HepG2 (cell line): Measurements from ENCODE around the gene CTNNBL1. TPM values are rescaled to one million over a fixed set of nuclear protein-coding genes. Genes with fewer than 3 reads are reported as not detected.

Source experiments
- ATAC-seq: fragments of 200-7000 bp; cut with Tn5 transposase; 3 replicates; pipeline ENCODE4 v1.9.1; 2020; ENCODE audit warnings: mild to moderate bottlenecking, moderate library complexity
- BruUV-seq: library from RNA; stranded (reverse); fragments of 400-500 nt; replicated peaks from 2 replicates; lab custom pipeline; 2021; lab: Mats Ljungman, UMichigan
- CTCF ChIA-PET: fragments of 300-600 bp; formaldehyde crosslinking; extraction: SDS; loops from one replicate; lab custom pipeline; 2021; ENCODE audit warnings: low total read pairs, inconsistent platforms, low intra/inter-chr PET ratio; lab: Yijun Ruan, JAX
- POLR2A ChIA-PET: fragments of 350-600 bp; sonication (Branson Sonifier 250); formaldehyde crosslinking; loops from one replicate; lab custom pipeline; 2020; ENCODE audit warnings: antibody characterized with exemption, inconsistent platforms; lab: Yijun Ruan, JAX
- DNase-seq: peaks from one replicate; pipeline ENCODE4 v3.0.0-alpha.2; 2015; ENCODE audit warnings: low spot score
- FAIRE-seq: peaks from 3 replicates; lab custom pipeline; 2011; peaks lifted over from hg19 to GRCh38; lab: Jason Lieb, UNC
- H2AFZ ChIP-seq: one replicate; pipeline ENCODE4 v1.6.1; 2011; ENCODE audit warnings: low read length, inconsistent platforms
- H3K27ac ChIP-seq: fragments of 300-600 bp; 3 replicates; pipeline ENCODE4 v1.8.0; 2011; ENCODE audit warnings: mixed run types, mild to moderate bottlenecking, mixed read lengths, low read length, inconsistent platforms; ENCODE audit not compliant: insufficient read depth; ENCODE audit errors: extremely low read length
- H3K27me3 ChIP-seq, 2 experiments: fragments of 200-600 bp in 1 of 2; 2 replicates in 1 of 2; 3 replicates in 1 of 2; pipeline versions ENCODE4 v1.6.0 to v1.8.0; 2011; ENCODE audit warnings: low read length in 2 of 2, mild to moderate bottlenecking in 2 of 2, moderate library complexity in 2 of 2, inconsistent platforms in 1 of 2; ENCODE audit not compliant: insufficient read depth in 2 of 2, control insufficient read depth in 1 of 2
- H3K36me3 ChIP-seq, 2 experiments: fragments of 200-600 bp in 1 of 2; replicated peaks in 1 of 2; 2 replicates in 1 of 2; 3 replicates in 1 of 2; pipeline versions ENCODE4 v1.5.1 to v1.8.0; 2011; ENCODE audit warnings: low read length in 2 of 2, inconsistent platforms in 1 of 2; ENCODE audit not compliant: insufficient read depth in 2 of 2, control insufficient read depth in 1 of 2
- H3K4me1 ChIP-seq: 2 replicates; pipeline ENCODE4 v1.5.1; 2012; ENCODE audit warnings: low read length, inconsistent platforms; ENCODE audit not compliant: insufficient read depth
- H3K4me2 ChIP-seq: 2 replicates; pipeline ENCODE4 v1.6.0; 2011; ENCODE audit warnings: low read depth, low read length, inconsistent platforms
- H3K4me3 ChIP-seq, 3 experiments: fragments of 200-600 bp in 1 of 3; sonication (generic), shearing (Covaris generic) in 1 of 3; replicated peaks in 1 of 3; 2 replicates each; pipeline ENCODE4 v1.5.1; 2011 to 2016; ENCODE audit warnings: low read length in 3 of 3, inconsistent platforms in 2 of 3, low read depth in 2 of 3, mild to moderate bottlenecking in 2 of 3, control low read depth in 1 of 3, mixed read lengths in 1 of 3; ENCODE audit not compliant: insufficient read depth in 1 of 3
- H3K79me2 ChIP-seq: one replicate; pipeline ENCODE4 v1.6.1; 2011; ENCODE audit warnings: low read length, inconsistent platforms; ENCODE audit not compliant: insufficient read depth
- H3K9ac ChIP-seq: 2 replicates; pipeline ENCODE4 v1.6.0; 2011; ENCODE audit warnings: mild to moderate bottlenecking, low read depth, low read length, inconsistent platforms; ENCODE audit not compliant: insufficient read depth
- H3K9me3 ChIP-seq: 2 replicates; pipeline ENCODE4 v1.5.1; 2012; ENCODE audit warnings: mild to moderate bottlenecking, low read length
- H4K20me1 ChIP-seq: 2 replicates; pipeline ENCODE4 v1.6.0; 2011; ENCODE audit warnings: inconsistent platforms, mild to moderate bottlenecking, low read length, moderate library complexity; ENCODE audit not compliant: insufficient read depth
- ATF2 ChIP-seq: sonication (generic); formaldehyde crosslinking; IDR thresholded peaks from 2 replicates; pipeline ENCODE4 v1.4.0; 2020; ENCODE audit warnings: missing genetic modification reagents
- CBX5 ChIP-seq: sonication (generic); formaldehyde crosslinking; IDR thresholded peaks from 2 replicates; pipeline ENCODE4 v1.4.0; 2020; ENCODE audit warnings: missing genetic modification reagents, borderline replicate concordance
- FOXP4 ChIP-seq: sonication (generic); formaldehyde crosslinking; IDR thresholded peaks from 2 replicates; pipeline ENCODE4 v1.4.0; 2020; ENCODE audit warnings: missing genetic modification reagents
- HNF4G ChIP-seq, 2 experiments: sonication (generic) in 1 of 2; formaldehyde crosslinking in 1 of 2; IDR thresholded peaks; 2 replicates each; pipeline versions ENCODE4 v1.4.0 to v1.6.1; 2011 to 2020; ENCODE audit warnings: borderline replicate concordance in 2 of 2, low read depth in 2 of 2, mild to moderate bottlenecking in 2 of 2, low read length in 1 of 2, missing genetic modification reagents in 1 of 2, moderate library complexity in 1 of 2
- HNRNPUL1 ChIP-seq: fragments of 200-400 bp; formaldehyde crosslinking; IDR thresholded peaks from 2 replicates; pipeline ENCODE4 v1.6.1; 2017; ENCODE audit warnings: low read depth, mild to moderate bottlenecking, low read length, moderate library complexity
- ISL2 ChIP-seq: sonication (generic); formaldehyde crosslinking; IDR thresholded peaks from 2 replicates; pipeline ENCODE4 v1.5.0; 2020; ENCODE audit warnings: missing genetic modification reagents
- NFE2L1 ChIP-seq: sonication (generic); formaldehyde crosslinking; IDR thresholded peaks from 2 replicates; pipeline ENCODE4 v1.4.0; 2020; ENCODE audit warnings: missing genetic modification reagents, mild to moderate bottlenecking, borderline replicate concordance
- PAF1 ChIP-seq: IDR thresholded peaks from 2 replicates; pipeline ENCODE4 v1.6.1; 2016; ENCODE audit warnings: missing genetic modification reagents, missing compliant biosample characterization
- THAP7 ChIP-seq: sonication (generic); formaldehyde crosslinking; IDR thresholded peaks from 2 replicates; pipeline ENCODE4 v1.8.1; 2023; ENCODE audit warnings: mild to moderate bottlenecking, missing genetic modification reagents
- THRA ChIP-seq: sonication (generic); formaldehyde crosslinking; IDR thresholded peaks from 2 replicates; pipeline ENCODE4 v1.4.0; 2020; ENCODE audit warnings: missing genetic modification reagents, borderline replicate concordance
- ZBTB44 ChIP-seq: sonication (generic); formaldehyde crosslinking; IDR thresholded peaks from 2 replicates; pipeline ENCODE4 v1.4.0; 2020; ENCODE audit warnings: missing genetic modification reagents
- ZMYM3 ChIP-seq: sonication (generic); formaldehyde crosslinking; IDR thresholded peaks from 2 replicates; pipeline ENCODE4 v1.5.1; 2020; ENCODE audit warnings: mild to moderate bottlenecking, missing genetic modification reagents
- ZNF256 ChIP-seq: sonication (generic); formaldehyde crosslinking; conservative IDR thresholded peaks from 2 replicates; pipeline ENCODE4 v1.4.0; 2020; ENCODE audit warnings: missing genetic modification reagents
- ZNF629 ChIP-seq: sonication (generic); formaldehyde crosslinking; conservative IDR thresholded peaks from 2 replicates; pipeline ENCODE4 v1.5.0; 2020; ENCODE audit warnings: missing genetic modification reagents
- ZSCAN20 ChIP-seq: sonication (generic); formaldehyde crosslinking; IDR thresholded peaks from 2 replicates; pipeline ENCODE4 v1.4.0; 2020; ENCODE audit warnings: missing genetic modification reagents, mild to moderate bottlenecking, borderline replicate concordance
- WGBS: methylation state at CpG from one replicate; pipeline ENCODE4 v1.1.6; 2017; ENCODE audit warnings: low lambda C conversion rate; 5-methylcytosine and 5-hydroxymethylcytosine counted together
- in situ Hi-C: cut with HindIII; loops from 2 replicates; pipeline ENCODE4 v1.10.0; 2017; ENCODE audit warnings: low pct_unique_long_range_greater_than_20kb; ENCODE audit not compliant: extremely low pct_ligation_motif_present
- intact Hi-C: fragments of 100-400 bp; cut with micrococcal nuclease; formaldehyde crosslinking; loops from one replicate; pipeline ENCODE4 v1.10.0; 2022; ENCODE audit not compliant: unreplicated experiment
- polyA plus RNA-seq, 8 experiments: library from polyadenylated mRNA; depleted of rRNA in 3 of 8; stranded (reverse) in 7 of 8; unstranded in 1 of 8; fragments of >200 nt; fragmentation: Illumina TruSeq in 4 of 8; extraction: Trizol in 4 of 8; gene quantifications; 2 replicates each; pipeline versions ENCODE4 v1.2.1 to v1.2.3, GENCODE V29; 2011 to 2016; ENCODE audit warnings: low read depth in 4 of 8, missing spikeins in 1 of 8, mixed read lengths in 1 of 8; ENCODE audit not compliant: insufficient read depth in 1 of 8
- total RNA-seq, 5 experiments: library from RNA; depleted of rRNA; stranded (reverse); fragments of >200 nt; fragmentation: Illumina TruSeq; extraction: Trizol; gene quantifications; 2 replicates each; pipeline ENCODE4 v1.2.3, GENCODE V29; 2016; ENCODE audit warnings: low read depth in 1 of 5

CTNNBL1 gene
- total and polyA plus RNA-seq, 2 of the 13 experiments (the other 11 are each of a cell fraction or from before 2014, with no cell fraction given): 49.3 to 94.6 TPM

GRCh38 chr20:37890108-37890507 lies 196.3 kb downstream of the CTNNBL1 start (continued):
- TF ChIP-seq THRA (CRISPR knock-in tag) (no peak), NFE2L1 (CRISPR knock-in tag) (0 out of 2 replicates have a peak, but pooled peaks have one; percentile 26), HNF4G (IDR thresholded peaks at IDR 0.05; ENCODE audit: borderline replicate concordance, low read depth, low read length) (no peak), HNF4G (CRISPR knock-in tag; IDR thresholded peaks at IDR 0.05; ENCODE audit: borderline replicate concordance, low read depth) (no peak), ZMYM3 (CRISPR knock-in tag) (0 out of 2 replicates have a peak, but pooled peaks have one; percentile 34), ZNF629 (CRISPR knock-in tag) (peak; percentile 91), PAF1 (CRISPR knock-in tag) (no peak), ATF2 (CRISPR knock-in tag) (no peak), ISL2 (CRISPR knock-in tag) (no peak)

- POLR2A ChIA-PET: no interaction called here
- no peaks in the 10 kb centered on the region for H4K20me1 ChIP-seq
- no peaks in the 10 kb centered on the region for H3K79me2 ChIP-seq
- in situ Hi-C loops: loop anchor here (10.0 kb wide), 1 partner anchor 236 kb away; no protein-coding TSS in a partner anchor
- H3K4me3 ChIP-seq: no peak overlapping the region
- no peak overlapping the region for H3K27ac ChIP-seq
- ATAC-seq (no peak), DNase-seq (no peak)
- no TSS peak for BruUV-seq
- no peak overlapping the region for H2AFZ ChIP-seq
- TF ChIP-seq FOXP4 (CRISPR knock-in tag): no peak
- TF ChIP-seq ZNF256 (CRISPR knock-in tag): no peak
- TF ChIP-seq ZSCAN20: no peak
- no peak for TF ChIP-seq CBX5 (CRISPR knock-in tag)
- TF ChIP-seq HNRNPUL1: no peak
- no peak for TF ChIP-seq THAP7 (CRISPR knock-in tag)
- no peak for TF ChIP-seq ZBTB44
- TF ChIP-seq, all 625 proteins: peak for 0
- Histone ChIP-seq H3K4me1 (peaks cover 19% of the 10 kb centered on the region), H3K4me2 (no peak overlapping the region), H3K36me3 (no peaks in the 10 kb centered on the region), H3K27me3 (peaks cover 6 to 18% of the 10 kb centered on the region in 2 experiments; a peak in 3 of 5 replicates), H3K9ac (no peak overlapping the region), H3K9me3 (no peaks in the 10 kb centered on the region)
- intact Hi-C loops: loop anchor here (10.0 kb wide), 1 partner anchor 326 kb away; no protein-coding TSS in a partner anchor
- WGBS: 34% methylated on average over 13 of the region's 13 CpGs
- CTCF ChIA-PET: no interaction called here
- no peak for FAIRE-seq
These were observed 196.8 kb downstream of the CTNNBL1 start for GRCh38 chr20:37890643-37891042.
